Globus pallidus (tissue), 1 donor: Measurements from ENCODE around the gene CRKL.
A peak's percentile ranks its signal among the peaks of the same experiment; 100 is the strongest.

ENCODE experiments used
- DNase-seq: peaks from one replicate; pipeline ENCODE4 v3.0.0-alpha.2; 2015; ENCODE audit warnings: low spot score

Gene CRKL

DNA sequence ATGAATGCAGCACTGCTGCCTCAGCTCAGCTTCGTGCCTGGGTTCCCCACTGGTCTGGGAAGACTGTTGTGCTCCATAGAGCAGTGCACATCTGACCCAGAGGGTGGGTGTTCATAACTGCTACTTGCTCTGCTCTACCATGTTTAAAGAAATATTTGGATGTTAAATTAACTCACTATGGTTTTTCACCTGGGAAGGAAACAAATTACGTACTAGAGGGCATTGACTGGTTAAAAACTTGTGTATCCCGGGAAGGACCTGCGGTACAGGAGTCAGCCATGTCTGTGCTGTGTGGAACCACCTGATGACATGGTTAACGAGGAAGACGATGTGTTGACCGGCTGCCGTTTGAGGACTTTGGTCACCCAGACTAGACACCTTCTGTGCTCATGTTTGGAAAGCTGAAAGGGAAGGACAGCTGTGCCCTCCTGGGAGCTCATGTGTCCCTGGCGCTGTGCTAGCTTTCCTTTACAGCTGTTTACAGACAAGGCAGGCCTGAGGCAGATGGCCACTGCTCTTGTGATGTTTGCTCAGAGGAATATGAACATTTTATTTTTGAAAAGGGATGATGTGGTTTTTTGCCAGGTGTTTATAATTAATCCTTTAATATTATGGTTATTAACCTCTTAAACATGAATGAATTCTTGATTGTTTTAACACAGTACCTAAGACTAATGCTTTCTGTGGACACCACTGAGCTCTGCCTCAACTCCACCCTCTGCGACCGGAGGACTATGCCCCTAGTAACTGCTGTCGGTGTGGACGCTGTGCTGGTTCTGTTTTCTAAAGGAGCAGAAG is 35.5 kb downstream of the CRKL start:
- no peak for DNase-seq

DNA sequence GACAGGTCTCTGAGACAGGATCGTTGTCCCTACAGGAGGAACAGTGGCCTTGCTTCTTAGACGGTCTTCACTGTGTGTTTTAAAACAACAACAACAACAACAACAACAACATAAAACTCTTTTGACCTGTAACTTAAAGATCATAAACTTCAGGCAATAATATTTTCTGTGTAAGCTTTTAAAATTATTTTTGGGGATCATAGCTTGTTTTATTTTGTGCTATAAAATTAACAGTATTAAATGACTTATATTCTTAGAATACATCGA is 36.1 kb downstream of the CRKL start:
- DNase-seq: no peak

DNA sequence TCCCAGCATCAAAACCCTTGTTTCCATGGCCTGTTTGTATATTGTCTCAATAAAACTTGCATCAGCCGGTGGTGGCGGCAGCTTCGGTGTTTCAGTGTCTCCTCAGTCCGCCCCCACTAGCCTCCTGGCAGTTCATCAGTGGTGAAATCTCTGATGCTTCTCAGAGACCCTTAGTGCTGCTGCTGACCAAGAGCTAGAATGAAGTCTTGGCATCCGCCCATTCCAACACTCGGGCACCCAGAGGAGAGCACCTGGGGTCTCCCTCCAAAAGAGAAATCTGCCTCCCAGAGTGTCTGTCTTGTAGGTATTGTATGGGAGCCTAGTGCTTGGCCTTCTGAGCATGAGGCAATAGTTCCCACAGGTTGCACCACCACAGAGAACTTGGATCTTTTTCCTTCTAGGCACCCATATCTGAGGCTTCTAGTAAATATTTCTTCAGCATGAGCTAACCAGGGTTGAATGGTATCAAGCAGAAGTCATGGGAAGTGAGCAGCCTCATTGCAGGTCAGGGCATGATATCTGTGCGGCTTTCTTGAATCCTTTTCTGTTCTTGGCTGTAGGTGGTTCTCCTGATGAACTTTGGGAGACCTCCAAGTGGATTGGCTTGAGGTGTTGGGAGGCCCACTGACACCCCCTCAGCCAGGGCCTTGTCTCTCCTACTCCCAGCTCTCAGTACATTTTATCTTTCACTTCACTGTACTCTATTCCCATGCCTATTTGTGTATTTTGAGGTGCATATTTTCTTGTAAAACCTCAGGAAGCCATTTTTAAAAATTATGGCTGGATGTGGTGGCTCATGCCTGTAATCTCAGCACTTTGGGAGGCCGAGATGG is 36.7 kb downstream of the CRKL start:
- no peak for DNase-seq

DNA sequence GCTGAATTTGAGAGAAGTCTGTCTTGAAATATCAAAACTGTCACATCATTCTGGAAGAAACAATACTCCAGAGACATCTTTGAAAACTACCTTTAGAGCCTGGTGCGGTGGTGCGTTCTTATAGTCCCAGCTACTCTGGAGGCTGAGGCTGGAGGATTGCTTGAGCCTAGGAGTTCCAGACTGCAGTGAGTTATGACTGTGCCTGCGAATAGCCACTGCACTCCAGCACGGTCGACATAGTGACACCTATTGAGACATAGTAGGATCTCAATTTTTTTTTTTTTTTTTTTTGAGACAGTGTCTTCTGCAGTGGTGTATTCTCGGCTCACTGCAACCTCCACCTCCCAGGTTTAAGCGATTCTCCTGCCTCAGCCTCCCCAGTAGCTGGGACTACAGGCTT is 38.3 kb downstream of the CRKL start:
- DNase-seq: no peak

DNA sequence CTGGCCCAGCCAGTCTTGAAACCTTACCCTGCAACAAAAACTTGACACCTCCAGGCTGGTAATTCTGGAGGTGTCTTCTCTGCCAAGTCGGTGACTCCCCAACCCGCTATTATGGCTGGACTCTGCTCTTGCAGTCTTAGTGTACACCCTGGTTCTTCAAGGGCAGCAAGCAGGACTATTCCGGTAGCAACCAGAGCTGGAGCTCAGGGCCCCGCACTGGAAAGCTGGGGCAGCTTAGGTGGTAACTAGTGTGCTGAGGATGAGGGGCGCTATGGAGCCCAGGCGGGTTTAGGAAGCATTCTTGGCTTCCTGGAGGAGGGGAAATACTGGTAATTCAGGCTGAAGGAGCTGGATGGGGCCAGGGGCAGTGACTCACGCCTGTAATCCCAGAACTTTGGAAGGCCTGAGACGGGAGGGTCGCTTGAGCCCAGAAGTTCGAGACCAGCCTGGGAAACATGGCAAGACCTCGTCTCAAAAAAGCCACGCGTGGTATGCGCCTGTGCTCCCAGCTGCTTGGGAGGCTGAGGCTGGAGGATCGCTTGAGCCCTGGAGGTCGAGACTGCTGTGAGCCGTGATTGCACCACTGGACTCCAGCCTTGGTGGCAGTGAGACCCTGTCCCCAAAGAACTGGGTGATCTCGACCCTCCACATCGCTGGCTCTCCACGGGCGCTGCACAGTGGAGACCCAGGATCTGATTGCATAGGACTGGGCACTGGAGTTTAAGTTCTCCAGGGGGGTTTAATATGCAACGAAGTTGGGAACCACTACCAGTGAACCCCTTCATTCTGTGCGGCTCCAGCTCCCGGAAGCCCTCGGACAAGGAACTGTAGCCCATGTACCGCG is 39.3 kb downstream of the CRKL start:
- DNase-seq: no peak

DNA sequence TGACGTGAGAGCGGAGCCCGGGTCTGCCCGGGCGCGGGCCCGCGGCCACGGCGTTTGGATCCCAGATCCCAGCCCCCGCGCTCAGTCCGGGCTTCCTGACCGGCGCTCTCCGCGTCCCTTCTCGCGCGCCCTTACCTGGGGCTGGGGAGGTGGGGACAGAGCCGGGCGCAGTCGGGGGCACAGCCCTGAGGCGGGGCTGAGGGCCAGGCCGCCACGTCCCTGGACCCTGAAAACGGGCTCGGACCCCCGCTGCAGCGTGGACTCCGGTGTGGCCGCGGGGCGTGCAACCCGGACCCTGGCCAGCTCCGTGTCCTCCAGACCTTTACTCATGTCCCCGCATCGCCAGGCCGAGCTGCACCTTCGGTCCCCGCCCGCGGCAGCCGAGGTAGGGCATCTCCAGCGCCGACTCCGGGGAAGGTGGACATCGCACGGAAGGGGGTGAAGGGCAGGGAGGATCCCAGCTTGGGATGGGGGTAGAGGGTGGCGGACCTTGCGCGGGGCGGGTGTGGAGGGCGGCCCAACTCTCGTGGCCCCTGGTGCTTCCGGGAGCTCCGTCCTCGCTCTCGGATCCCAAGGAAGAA is 40.0 kb downstream of the CRKL start:
- no peak for DNase-seq

DNA sequence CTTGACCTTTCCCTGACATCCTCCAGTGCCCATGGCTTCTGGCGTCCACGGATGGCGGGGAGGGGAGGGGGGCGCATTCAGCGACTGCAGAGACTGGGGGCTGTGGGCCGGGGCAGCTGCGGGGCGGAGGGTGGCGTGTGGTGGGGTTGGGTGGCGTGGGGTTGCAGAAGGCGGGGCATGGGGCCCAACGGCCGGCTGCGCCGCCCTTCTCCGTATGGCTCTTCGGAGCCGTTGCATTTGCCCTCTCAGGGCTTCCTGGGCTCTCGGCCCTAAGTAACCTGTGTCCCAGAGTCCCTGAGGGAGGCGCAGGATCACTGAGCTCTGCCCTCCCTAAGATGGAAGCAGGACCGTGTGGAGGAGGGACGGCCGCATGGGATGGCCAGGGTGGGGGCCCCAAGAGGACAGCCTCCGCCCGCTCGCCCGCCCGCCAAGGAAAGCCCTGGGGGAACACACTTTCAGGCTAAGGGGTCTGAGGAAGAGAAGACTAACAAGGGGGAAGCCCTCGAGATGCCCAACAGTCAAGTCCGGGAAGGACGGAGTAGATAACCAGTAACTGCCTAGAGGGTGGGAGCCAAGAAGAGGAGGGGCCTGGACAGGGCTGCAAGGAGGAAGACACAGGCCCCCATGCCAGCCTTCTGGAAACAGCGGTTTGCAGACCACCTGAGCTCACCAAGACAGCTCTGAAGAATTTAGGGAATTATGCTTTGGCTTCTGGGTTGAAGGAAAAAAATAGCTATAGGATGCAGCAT is 40.6 kb downstream of the CRKL start:
- no peak for DNase-seq

DNA sequence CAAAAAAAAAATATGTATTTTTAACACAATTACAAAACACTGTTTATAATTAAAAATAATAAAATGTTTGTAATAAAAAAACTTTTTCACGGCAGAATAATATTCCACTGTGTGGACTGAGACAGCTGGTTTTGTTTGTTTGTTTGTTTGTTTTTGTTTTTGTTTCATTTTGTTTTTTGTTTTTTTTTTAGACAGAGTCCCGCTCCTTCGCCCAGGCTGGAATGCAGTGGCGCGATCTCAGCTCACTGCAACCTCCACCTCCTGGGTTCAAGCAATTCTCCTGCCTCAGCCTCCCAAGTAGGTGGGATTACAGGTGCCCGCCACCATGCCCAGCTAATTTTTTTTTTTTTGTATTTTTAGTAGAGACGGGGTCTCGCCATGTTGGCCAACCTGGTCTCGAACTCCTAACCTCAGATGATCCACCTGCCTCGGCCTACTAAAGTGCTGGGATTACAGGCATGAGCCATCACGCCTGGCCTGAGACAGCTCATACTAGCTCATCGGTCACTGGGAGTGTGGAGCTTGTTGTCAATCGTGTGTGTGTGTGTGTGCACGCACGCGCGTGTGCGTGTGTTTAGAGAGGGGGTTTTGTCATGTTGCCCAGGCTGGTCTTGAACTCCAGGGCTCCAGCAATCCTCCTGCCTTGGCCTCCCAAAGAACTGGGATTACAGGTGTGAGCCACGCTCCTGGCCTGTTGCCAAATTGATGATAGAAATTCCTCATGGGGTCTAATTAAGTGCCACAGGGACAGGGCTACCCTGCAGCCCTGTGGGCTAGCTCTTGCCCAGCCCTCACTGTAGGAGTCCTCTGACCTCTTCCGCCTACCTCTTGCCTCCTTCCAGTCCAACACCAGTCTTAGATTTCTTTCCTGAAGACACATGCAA is 42.6 kb downstream of the CRKL start:
- DNase-seq: no peak

DNA sequence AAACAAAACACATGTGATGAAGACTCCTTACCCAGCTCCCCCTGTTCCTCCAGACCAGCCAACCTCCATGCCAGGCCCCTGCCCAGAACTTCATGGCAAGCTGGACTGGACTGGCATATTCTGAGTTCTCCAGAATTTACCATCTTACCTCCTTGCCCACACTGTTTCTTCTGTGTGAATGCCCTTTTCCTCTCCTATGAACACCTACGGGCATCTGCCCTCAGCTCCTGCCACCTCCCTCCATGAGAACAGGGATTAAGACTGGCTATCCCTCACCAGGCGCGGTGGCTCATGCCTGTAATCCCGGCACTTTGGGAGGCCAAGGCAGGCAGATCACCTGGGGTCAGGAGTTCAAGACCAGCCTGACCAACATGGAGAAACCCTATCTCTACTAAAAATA is 43.4 kb downstream of the CRKL start:
- no peak for DNase-seq

DNA sequence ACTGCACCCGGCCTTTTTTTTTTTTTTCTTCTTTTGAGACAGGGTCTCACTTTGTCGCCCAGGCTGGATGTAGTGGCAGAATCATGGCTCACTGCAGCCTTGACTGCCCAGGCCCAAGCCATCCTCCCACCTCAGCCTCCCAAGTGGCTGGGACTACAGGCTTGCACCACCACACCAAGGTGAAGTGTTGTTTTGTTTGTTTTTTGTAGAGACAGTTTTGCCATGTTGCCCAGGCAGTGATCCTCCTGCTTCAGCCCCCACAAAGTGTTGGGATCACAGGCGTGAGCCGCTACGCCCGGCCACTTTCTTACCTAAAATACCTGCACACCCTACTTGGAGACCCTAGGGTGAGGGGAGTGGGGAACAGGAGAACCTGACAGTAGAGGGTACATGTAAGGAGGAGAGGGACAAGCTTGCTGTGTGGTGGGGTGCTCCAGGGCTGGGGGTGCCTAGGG is 45.3 kb downstream of the CRKL start:
- DNase-seq: no peak

DNA sequence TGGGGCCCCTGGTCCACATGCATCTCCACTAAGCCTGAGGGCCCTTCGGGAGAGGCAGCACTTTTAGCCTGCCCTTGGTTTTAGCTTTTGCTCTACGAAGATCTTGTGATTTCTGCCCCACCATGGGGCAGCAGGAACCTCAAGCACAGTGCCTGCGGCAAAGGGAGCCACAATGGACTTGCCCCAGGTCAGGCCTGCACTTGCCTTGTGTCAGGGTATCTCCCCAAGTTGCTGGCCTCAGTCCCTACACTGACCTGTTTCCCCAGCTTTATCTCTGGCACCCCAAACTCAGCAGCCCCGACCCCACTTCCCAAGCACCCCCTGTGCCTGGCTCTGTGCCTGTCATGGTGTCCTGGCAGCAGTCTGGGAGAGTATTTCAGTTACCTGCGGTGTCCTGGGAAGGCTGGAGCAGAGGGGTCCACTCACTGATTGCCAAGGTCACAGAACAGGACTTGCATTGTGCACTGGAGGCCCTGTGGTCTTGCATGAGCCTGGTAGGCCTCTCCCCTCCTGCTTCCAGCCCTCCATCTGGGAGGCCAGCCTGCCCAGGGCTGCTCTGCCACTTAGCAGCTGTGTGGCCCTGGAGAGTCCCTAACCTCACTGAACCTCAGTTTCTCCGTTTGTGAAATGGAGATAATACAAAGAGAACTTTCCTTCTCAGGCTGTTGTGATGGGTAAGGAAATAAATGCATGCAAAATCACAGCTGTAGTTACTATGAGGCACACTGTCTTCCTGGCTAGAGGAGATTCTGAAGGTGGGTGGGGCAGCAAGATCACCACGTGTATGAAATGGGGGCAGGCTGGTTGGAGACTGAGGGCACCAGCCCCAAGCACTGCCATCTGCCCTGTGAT is 46.2 kb downstream of the CRKL start:
- DNase-seq: no peak

DNA sequence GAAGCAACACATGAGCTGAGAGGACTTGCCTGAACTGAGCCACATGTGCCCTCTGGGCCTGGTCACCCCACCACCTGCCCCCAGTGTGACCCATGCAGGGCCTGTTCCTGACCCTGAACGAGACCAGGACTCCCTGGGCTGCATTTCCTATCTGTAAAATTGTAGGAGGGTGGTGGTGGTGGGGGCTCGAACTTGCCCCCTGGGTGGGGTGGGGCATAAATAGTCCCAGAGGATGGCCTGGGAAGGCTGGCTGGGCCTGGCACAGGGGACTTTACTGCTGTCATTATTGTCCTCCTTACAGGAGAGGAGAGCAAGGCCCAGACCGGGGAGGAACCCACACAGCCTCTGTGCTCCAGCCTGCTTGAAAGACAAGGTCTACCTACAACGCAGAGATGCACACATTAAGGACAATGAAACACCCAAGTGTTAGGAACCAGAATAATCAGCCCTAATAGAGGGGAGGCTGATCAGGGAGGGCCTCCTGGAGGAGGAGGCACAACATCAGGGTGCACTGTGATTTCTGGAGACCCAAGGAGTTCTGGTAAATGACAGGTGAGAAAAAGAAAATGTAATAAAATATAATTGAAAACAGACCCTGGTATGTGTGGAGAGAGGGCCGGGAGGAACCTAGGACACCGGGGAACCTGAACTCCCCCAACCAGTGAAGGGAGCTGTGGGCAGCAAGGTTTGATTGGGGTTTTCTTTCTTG is 47.0 kb downstream of the CRKL start:
- DNase-seq: no peak

DNA sequence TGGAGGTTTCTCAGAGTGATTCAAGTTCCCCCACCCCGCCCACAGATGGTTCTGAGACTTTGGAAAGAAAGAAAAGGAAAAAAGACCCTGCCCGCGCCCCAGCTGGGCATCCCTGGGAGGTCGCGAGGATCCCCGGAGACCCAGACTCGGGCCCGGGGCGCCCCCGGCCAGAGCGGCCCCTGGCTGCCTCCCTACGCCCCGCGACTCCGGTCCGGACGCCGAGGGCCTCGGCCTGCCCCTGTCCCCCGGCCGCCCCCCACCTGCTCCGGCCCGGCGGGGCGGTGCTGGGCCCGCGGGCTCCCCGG is 47.5 kb downstream of the CRKL start:
- no peak for DNase-seq

DNA sequence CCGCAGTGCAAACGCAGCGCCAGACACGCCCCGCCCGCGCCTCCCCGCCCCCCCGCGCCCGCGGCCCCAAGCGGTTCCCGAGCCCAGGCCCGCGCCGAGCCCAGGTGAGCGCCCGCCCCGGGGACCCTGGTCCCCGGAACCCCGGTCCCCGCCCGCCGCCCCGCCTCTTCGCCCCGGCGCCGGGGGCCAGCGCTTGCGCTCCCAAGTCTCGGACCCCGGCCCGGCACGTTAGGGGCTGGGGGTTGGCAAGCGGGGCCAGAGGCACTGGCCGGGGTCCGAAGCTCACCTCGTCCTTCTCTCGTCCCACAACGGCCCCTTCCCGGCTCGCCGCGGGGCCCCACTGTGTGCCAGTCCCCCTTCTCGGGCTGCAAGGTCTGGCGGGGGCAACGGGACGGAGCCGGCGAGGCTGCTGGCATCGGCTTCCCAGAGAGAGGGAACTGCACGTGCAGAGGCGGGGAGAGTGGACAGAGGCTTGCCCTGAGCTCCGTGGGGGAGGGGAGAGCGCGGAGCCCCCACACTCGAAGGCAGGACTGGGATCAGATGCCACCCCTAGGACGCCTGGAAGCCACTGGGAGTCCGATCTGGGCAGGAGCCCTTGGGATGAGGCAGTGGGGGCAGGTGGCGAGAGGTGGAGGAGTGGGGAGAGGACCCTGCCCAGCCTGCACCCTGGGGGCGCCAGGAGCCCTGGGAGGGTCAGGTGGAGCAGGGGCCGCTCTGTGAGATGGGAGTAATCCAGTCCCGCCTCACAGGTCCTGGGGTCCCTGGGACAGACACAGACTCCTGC is 48.1 kb downstream of the CRKL start:
- DNase-seq: no peak

DNA sequence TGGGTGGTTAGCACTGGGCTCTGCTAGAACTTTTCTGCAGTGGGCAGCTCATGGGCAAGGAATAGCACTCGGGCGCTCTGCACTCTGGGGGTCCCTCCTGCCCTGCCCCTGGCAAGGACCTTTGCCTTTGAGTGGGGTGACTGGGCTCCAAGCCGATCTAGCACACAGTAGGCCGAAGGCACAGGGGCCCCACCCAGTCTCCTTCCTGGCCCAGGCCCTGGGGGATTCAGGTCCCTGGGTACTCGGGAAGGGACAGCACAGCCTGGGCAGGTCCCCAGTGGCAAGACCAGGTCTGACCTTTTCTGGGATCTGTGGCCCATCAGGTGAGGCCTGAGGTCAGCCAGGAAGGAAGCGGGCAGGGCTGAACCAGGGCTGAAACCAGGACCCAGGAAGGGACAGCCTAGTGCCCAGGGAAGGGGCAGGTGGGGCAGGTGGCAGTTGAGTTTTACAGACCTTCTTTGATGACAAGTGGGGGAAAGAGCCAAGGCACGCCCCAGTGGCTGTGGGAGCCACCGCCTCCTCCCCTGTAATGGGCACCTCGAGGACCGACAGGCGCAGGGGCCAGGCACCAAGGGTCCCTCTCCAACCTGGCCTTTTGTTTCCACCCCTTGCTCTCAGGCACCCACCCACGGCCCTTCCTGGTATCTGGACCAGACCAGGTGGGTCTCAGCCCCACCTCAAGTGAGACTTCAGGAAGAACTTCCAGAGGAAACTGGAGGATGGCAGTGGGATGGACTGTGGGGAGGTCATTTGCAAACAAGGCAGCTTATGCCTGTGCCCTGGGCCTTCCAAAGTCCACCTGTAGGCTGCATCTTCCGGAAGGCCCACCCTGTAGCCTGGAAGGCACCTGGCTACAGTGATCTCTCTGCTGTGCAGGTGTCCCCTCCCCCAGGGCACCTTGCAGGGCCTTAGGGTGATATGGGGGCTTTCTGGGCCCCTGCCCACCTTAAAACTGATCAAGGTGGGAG is 49.0 kb downstream of the CRKL start:
- DNase-seq: no peak

DNA sequence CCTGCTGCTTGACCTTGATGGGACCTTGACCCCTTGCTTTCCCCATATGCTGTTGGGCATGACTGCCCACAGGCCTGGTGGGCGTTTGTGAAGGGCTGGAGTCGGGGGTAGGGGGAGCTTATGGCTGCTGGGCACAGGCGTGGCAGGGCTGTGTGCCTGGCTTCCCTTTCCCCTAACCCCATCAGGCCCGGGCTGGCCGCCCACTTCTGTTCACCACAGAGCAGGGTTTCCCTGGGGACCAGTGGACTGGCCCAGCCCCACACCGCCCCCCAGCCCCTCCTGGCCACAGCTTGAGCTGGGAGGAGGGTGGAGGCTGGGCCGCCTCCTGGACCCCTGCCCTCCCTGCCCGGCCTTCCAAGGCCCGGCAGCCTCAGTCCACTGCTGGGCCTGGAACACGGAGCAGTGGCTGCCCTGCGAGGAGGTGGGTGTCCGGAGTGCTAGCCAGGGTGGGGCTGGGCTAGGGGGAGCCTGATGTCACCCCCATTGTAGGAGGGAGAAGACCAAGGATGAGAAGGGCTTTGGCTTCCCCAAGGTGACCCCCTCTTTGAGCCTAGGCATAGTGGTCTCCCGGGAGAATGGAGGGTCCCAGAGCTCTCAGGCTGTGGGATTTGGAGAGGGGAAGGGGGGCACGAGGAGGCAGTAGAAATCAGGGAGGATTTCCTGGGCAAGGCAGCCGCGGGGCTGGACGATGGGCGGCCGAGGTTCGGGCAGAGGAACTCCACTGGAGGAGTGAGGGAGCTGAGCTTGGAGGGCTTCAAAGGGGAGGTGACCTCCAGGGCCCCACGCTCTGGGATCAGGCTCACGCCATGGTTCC is 49.9 kb downstream of the CRKL start, which contains the start of gene AIFM3:
TSS of gene AIFM3 (plus strand) at position 373 of the 814 bp plus-strand sequence. CDS start 690 bp downstream, outside the sequence.
- peak; percentile 39 for DNase-seq
